SU-DHL-6 (cell line): ENCODE results near the gene COPS9.

Experiments
- H2AFZ ChIP-seq: fragments of 200-600 bp; sonication (generic); 2 replicates; pipeline ENCODE4 v1.6.1; 2014; ENCODE audit warnings: low read depth, mild to moderate bottlenecking, moderate library complexity, mixed read lengths, antibody characterized with exemption, low read length; ENCODE audit not compliant: severe bottlenecking
- H3F3A ChIP-seq: fragments of 200-600 bp; shearing (Covaris generic); 2 replicates; pipeline ENCODE4 v1.6.0; 2016; ENCODE audit warnings: antibody characterized with exemption, mild to moderate bottlenecking; ENCODE audit not compliant: insufficient read depth
- H3K27ac ChIP-seq: fragments of 200-600 bp; sonication (generic); 2 replicates; pipeline ENCODE4 v1.5.1; 2016; ENCODE audit warnings: low read depth, mild to moderate bottlenecking, low read length, moderate library complexity, mixed read lengths
- H3K27me3 ChIP-seq: fragments of 200-600 bp; sonication (generic), shearing (Covaris generic); 2 replicates; pipeline ENCODE4 v1.6.0; 2014; ENCODE audit warnings: mild to moderate bottlenecking, low read length
- H3K36me3 ChIP-seq: fragments of 200-600 bp; sonication (generic); 2 replicates; pipeline ENCODE4 v1.6.1; 2014; ENCODE audit warnings: mild to moderate bottlenecking, low read length, mixed read lengths
- H3K4me2 ChIP-seq: fragments of 300-600, 200-600 bp; shearing (Covaris generic), sonication (generic); 2 replicates; pipeline ENCODE4 v1.6.0; 2014; ENCODE audit warnings: low read length, low read depth, mild to moderate bottlenecking; ENCODE audit not compliant: poor library complexity, severe bottlenecking
- H3K4me3 ChIP-seq: fragments of 200-600 bp; sonication (generic); 2 replicates; pipeline ENCODE4 v1.5.1; 2014; ENCODE audit warnings: antibody characterized with exemption, low read length, mild to moderate bottlenecking, mixed read lengths; ENCODE audit not compliant: insufficient read depth, poor library complexity, severe bottlenecking
- H3K79me2 ChIP-seq: fragments of 200-600 bp; sonication (generic); 2 replicates; pipeline ENCODE4 v1.6.1; 2014; ENCODE audit warnings: mild to moderate bottlenecking, low read length, moderate library complexity; ENCODE audit not compliant: insufficient read depth
- H3K9ac ChIP-seq: fragments of 200-600 bp; sonication (generic); 2 replicates; pipeline ENCODE4 v1.7.0; 2014; ENCODE audit warnings: mild to moderate bottlenecking, low read length
- H3K9me2 ChIP-seq: fragments of 200-600 bp; sonication (generic); replicated peaks from 2 replicates; pipeline ENCODE4 v1.6.1; 2014; ENCODE audit warnings: low read length; ENCODE audit not compliant: insufficient read depth
- H3K9me3 ChIP-seq: fragments of 200-600 bp; sonication (generic); 2 replicates; pipeline ENCODE4 v1.6.1; 2014; ENCODE audit warnings: low read length, mixed read lengths; ENCODE audit not compliant: insufficient read depth
- H4K20me1 ChIP-seq: fragments of 200-600 bp; sonication (generic); 2 replicates; pipeline ENCODE4 v1.6.1; 2014; ENCODE audit warnings: low read depth, mild to moderate bottlenecking, antibody characterized with exemption, low read length, moderate library complexity, mixed read lengths
- CTCF ChIP-seq: fragments of 200-600 bp; sonication (generic); IDR thresholded peaks from one replicate; pipeline ENCODE4 v1.5.1; 2017; ENCODE audit warnings: antibody characterized with exemption, mild to moderate bottlenecking, low read length, moderate library complexity; ENCODE audit not compliant: insufficient read depth, poor library complexity, severe bottlenecking
- EZH2phosphoT487 ChIP-seq: fragments of 200-600 bp; sonication (generic), shearing (Covaris generic); conservative IDR thresholded peaks from 2 replicates; pipeline ENCODE4 v1.6.1; 2018; ENCODE audit warnings: mild to moderate bottlenecking, antibody characterized with exemption, low read length, moderate library complexity, mixed read lengths

COPS9 gene

GRCh38 chr2:240114233-240114632 is 21.9 kb downstream of the COPS9 start:
- no peak overlapping the region for H3K4me2 ChIP-seq
- no peaks in the 10 kb centered on the region for H3K79me2 ChIP-seq
- H3K27ac ChIP-seq: no peak overlapping the region
- H3K4me3 ChIP-seq: no peak overlapping the region
- TF ChIP-seq EZH2phosphoT487 (no peak), CTCF (no peak)
- H3K27me3 ChIP-seq: no peaks in the 10 kb centered on the region
- no peak overlapping the region for H2AFZ ChIP-seq
- H3K9me3 ChIP-seq: no peaks in the 10 kb centered on the region
- no peak overlapping the region for H3K9ac ChIP-seq
- H3K36me3 ChIP-seq: no peaks in the 10 kb centered on the region
- no peaks in the 10 kb centered on the region for H3F3A ChIP-seq
- H4K20me1 ChIP-seq: no peaks in the 10 kb centered on the region
- no peaks in the 10 kb centered on the region for H3K9me2 ChIP-seq

- no peak overlapping the region for H3K27ac ChIP-seq
- no peaks in the 10 kb centered on the region for H3F3A ChIP-seq
- H3K9ac ChIP-seq: no peak overlapping the region
- no peak overlapping the region for H2AFZ ChIP-seq
- TF ChIP-seq EZH2phosphoT487: no peak
- TF ChIP-seq CTCF: no peak
- no peaks in the 10 kb centered on the region for H3K9me2 ChIP-seq
- H3K79me2 ChIP-seq: no peaks in the 10 kb centered on the region
- no peaks in the 10 kb centered on the region for H3K36me3 ChIP-seq
- no peak overlapping the region for H3K4me3 ChIP-seq
- H3K9me3 ChIP-seq: no peaks in the 10 kb centered on the region
- H3K27me3 ChIP-seq: no peaks in the 10 kb centered on the region
- H3K4me2 ChIP-seq: no peak overlapping the region
- no peaks in the 10 kb centered on the region for H4K20me1 ChIP-seq
Observed at GRCh38 chr2:240112914-240113690, 23.0 kb downstream of the COPS9 start.

GRCh38 chr2:240111253-240111652 is 24.9 kb downstream of the COPS9 start:
- Histone ChIP-seq H3K4me3 (no peak overlapping the region), H3K9ac (no peak overlapping the region), H3F3A (no peaks in the 10 kb centered on the region), H3K9me2 (no peaks in the 10 kb centered on the region), H4K20me1 (no peaks in the 10 kb centered on the region), H3K4me2 (no peak overlapping the region), H3K27ac (no peak overlapping the region), H3K27me3 (no peaks in the 10 kb centered on the region), H3K36me3 (no peaks in the 10 kb centered on the region), H3K79me2 (no peaks in the 10 kb centered on the region), H2AFZ (no peak overlapping the region), H3K9me3 (no peaks in the 10 kb centered on the region)
- TF ChIP-seq CTCF (no peak), EZH2phosphoT487 (no peak)
